Neural progenitor cell (in vitro differentiated cells): Measurements from ENCODE around the gene ACVR1.

Experiments
- EZH2 ChIP-seq: fragments of 200-600 bp; sonication (generic); IDR thresholded peaks from 2 replicates; pipeline ENCODE4 v1.6.1; 2017; ENCODE audit warnings: antibody characterized with exemption, mild to moderate bottlenecking, moderate library complexity
- EZH2phosphoT487 ChIP-seq: fragments of 200-600 bp; sonication (generic); IDR thresholded peaks from 2 replicates; pipeline ENCODE4 v1.6.1; 2017; ENCODE audit warnings: antibody characterized with exemption
- TF ChIP-seq, protein P1 (sequence below): fragments of 200-600 bp; sonication (generic); IDR thresholded peaks from 2 replicates; pipeline ENCODE4 v1.5.1; 2017; ENCODE audit warnings: antibody characterized with exemption, mild to moderate bottlenecking

DNA sequence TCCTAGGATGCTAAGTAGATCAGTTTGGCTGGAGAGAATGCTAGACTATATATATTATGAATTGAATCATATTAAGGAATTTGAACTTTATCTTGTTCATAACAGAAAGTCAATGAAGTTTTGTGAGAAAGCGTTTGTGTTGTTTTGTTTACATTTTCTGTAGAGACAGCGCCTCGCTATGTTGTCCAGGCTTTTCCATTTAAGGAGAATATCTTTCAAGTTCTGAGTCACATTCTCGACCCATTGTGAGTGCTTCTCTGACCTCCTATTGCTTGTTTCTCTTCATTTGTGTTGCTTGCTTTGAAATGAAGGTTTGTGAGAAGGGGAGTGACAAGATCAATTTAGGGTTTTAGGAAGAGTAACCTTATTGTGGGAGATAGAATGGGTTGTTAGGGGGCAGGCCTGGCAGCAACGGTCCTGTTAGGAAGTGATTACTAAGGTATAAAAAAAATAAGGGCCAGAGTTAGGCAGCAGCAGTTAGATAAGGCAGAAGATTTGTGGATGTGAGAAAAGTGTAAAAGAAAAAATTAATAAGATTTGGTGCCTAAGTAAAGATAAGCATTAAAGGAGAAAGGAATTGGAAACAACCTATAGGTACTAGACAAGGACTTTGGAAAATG lies 47.6 kb upstream of the ACVR1 start:
- TF ChIP-seq, protein P1, sequence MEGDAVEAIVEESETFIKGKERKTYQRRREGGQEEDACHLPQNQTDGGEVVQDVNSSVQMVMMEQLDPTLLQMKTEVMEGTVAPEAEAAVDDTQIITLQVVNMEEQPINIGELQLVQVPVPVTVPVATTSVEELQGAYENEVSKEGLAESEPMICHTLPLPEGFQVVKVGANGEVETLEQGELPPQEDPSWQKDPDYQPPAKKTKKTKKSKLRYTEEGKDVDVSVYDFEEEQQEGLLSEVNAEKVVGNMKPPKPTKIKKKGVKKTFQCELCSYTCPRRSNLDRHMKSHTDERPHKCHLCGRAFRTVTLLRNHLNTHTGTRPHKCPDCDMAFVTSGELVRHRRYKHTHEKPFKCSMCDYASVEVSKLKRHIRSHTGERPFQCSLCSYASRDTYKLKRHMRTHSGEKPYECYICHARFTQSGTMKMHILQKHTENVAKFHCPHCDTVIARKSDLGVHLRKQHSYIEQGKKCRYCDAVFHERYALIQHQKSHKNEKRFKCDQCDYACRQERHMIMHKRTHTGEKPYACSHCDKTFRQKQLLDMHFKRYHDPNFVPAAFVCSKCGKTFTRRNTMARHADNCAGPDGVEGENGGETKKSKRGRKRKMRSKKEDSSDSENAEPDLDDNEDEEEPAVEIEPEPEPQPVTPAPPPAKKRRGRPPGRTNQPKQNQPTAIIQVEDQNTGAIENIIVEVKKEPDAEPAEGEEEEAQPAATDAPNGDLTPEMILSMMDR: no peak
- TF ChIP-seq EZH2 (no peak), EZH2phosphoT487 (no peak)
